COLO668 (cell line): ENCODE results near the gene CARD10.
A peak's percentile ranks its signal among the peaks of the same experiment; 100 is the strongest.

Source experiments
- DNase-seq: peaks from one replicate; lab custom pipeline; 2025; ENCODE audit not compliant: unreplicated experiment; lab: John Stamatoyannopoulos, UW

CARD10 gene, protein sequence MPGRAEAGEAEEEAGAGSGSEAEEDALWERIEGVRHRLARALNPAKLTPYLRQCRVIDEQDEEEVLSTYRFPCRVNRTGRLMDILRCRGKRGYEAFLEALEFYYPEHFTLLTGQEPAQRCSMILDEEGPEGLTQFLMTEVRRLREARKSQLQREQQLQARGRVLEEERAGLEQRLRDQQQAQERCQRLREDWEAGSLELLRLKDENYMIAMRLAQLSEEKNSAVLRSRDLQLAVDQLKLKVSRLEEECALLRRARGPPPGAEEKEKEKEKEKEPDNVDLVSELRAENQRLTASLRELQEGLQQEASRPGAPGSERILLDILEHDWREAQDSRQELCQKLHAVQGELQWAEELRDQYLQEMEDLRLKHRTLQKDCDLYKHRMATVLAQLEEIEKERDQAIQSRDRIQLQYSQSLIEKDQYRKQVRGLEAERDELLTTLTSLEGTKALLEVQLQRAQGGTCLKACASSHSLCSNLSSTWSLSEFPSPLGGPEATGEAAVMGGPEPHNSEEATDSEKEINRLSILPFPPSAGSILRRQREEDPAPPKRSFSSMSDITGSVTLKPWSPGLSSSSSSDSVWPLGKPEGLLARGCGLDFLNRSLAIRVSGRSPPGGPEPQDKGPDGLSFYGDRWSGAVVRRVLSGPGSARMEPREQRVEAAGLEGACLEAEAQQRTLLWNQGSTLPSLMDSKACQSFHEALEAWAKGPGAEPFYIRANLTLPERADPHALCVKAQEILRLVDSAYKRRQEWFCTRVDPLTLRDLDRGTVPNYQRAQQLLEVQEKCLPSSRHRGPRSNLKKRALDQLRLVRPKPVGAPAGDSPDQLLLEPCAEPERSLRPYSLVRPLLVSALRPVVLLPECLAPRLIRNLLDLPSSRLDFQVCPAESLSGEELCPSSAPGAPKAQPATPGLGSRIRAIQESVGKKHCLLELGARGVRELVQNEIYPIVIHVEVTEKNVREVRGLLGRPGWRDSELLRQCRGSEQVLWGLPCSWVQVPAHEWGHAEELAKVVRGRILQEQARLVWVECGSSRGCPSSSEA

DNA sequence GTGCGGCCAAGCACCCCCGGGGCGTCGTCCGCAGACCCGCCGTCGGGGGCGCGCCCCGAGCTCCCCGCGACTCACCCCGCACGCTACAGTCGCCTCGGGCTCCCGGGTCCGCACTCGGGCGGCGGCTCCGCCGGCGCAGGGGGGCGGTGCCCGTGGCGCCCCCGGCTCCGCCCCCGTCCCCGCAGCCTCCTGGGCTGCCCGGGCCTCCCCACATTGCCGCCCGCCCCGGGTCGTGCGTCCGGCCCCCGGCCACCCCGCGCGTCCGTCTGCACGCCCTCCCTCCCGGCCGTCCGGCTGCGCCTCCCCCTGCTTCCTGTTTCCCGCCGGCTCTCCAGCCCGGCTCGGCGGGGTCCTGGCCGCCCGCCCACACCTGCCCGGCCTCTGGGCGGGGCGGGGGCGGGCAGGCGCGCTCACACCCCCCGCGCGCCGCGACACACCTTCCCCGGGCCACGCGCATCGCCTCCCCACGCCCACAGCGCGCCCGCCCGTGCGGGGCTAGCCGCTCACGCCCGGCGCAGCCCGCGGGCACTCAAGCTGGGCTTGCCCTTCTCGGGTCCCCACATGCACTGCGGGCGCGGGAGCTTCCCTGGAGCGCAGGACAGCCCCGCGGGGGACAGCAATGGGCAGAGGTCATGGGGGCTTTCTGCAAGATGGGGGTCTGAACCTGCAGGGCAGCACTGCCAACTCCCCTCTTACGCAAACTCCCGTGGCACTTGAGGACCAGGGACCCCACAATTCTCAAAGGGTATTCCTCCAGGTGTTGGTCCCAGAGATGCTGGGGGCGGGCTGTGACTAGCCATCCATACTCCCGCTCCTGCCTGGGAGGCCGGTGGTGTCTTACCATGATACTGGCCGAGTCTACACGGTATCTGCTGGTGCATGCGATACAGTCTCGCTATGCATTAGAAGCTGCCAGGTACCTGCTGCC is at the start of gene CARD10:
Gene CARD10 (minus strand): TSS at position 148 of the 928 bp plus-strand sequence. CDS start 215 bp downstream, outside the sequence.
- DNase-seq: peak; percentile 65

DNA sequence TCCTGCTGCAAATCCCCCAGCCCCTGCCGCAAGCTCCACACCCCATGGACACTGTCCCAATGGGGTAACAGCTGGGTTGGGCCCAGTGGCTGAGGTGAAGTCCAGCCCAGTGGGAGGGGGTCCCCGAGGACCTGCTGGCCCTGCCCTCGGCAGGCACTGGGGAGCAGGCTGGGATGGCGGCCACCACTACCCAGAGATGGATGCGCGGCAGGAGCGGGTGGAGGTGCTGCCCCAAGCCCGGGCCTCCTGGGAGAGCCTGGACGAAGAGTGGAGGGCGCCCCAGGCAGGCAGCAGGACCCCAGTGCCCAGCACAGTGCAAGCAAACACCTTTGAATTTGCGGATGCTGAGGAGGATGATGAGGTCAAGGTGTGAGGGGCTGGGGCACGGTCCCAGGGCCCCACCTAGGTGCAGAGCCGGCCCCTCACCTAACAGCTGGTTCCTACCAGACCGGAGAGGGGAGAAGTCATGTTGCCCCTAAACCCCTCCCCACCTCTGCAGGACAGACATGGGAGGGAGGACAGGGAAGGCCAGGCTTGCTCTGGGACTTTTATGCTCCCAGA is 49.3 kb upstream of the CARD10 start:
- no peak for DNase-seq

DNA sequence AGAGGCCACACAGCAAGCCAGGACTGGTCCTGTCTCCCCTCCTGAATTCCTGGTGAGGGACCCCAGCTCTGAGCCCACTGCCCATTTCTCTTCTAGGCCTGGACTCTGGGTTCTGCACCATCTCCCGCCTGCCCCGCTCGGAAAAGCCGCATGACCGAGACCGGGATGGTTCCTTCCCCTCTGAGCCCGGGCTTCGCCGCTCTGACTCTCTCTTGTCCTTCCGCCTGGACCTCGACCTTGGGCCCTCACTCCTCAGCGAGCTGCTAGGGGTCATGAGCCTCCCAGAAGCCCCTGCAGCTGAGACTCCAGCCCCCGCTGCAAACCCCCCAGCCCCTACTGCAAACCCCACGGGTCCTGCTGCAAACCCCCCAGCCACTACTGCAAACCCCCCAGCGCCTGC is 48.8 kb upstream of the CARD10 start:
- DNase-seq: no peak

DNA sequence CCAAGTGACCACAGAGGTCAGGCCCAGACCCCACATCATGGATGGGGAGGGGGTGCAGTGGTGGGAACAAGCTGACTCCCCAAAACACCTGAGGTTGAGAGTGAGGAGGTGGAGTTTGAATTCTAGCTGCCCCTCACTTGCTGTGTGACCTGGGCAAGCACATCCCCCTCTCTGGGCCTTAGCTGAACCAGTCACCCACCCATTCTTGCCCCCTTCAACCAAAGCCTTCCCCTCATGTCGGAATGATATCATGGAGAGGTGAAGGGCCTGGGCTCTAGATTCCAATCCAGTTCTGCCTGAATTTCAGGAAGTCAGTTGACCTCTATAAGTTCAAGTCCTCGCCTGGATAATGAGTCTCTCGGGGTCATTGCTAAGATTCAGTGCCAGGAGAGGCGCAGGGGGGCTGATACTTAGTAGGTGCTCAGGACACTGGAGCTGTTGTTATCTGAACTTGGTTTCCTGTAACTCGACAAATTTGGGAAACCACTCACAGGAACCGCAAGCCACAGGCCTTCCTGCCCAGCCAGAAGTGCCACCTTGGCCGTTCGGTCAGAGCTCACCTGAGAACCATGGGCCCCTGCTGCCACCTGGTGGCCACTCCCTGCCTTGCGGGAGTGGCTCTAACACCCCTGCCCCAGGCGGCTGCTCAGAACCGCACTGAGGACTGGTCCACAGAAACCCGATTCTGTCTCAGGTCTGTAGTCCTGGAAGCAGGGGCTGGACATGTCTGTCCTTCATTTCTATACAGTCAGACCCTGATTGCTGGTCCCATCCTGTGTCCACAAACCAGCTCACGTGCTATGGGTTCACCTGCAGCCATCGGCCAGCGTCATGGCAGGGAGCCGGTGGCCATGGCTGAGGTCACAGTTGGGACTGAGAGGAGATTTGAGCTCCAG is 47.9 kb upstream of the CARD10 start:
- peak; percentile 84 for DNase-seq

DNA sequence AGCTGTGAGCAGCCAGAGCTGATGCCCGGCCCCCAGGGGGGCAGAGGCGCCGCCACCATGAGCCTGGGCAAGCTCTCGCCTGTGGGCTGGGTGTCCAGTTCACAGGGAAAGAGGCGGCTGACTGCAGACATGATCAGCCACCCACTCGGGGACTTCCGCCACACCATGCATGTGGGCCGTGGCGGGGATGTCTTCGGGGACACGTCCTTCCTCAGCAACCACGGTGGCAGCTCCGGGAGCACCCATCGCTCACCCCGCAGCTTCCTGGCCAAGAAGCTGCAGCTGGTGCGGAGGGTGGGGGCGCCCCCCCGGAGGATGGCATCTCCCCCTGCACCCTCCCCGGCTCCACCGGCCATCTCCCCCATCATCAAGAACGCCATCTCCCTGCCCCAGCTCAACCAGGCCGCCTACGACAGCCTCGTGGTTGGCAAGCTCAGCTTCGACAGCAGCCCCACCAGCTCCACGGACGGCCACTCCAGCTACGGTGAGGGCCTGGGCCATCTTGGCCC is 47.2 kb upstream of the CARD10 start:
- no peak for DNase-seq

DNA sequence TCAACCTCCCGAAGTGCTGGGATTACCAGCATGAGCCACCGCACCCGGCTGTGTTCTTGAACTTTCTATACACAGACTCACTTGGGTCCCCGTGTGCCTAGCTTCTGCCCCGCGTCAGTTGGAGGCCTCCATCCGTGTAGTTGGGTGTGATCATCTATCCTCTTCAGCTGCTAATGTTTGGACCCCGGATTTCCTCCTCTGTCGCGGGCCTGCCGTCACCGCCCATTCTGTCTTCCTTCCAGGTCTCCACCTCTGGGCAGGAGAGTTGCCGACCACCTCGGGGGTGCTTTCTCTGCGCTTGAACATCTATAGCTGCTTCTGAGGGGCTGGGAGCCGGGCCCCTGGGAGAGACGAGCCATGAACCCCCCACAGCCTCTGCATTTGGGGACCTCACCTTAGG is 46.6 kb upstream of the CARD10 start:
- no peak for DNase-seq

DNA sequence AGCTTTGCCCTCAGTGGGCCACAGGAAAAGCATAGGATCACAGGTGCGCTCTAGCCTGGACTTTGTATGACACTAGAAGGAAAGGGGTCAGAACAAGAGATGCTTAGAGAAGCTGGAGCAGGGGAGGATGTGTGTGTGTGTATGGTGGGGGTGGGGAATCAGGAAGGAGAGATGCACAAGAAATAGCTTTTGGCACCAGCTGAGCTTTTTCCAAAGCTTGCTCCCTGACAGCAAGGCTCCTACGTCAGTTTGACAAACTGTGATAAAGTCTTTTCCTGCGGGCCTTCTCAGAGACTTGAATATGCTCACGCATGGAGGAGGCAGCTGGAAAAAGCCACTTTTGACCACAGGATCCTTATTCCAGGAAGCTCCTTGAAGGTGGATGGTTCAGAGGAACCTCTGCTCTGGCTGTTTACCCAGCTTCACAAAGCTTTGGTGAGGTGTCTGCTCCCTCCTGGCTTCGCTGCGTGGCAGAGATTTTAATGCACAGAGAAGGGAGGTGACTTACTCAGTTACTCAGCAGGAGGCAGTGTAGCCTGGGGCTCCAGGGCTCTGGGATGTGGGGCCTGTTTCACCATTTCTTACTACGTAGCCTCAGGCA is 45.0 kb upstream of the CARD10 start:
- no peak for DNase-seq

DNA sequence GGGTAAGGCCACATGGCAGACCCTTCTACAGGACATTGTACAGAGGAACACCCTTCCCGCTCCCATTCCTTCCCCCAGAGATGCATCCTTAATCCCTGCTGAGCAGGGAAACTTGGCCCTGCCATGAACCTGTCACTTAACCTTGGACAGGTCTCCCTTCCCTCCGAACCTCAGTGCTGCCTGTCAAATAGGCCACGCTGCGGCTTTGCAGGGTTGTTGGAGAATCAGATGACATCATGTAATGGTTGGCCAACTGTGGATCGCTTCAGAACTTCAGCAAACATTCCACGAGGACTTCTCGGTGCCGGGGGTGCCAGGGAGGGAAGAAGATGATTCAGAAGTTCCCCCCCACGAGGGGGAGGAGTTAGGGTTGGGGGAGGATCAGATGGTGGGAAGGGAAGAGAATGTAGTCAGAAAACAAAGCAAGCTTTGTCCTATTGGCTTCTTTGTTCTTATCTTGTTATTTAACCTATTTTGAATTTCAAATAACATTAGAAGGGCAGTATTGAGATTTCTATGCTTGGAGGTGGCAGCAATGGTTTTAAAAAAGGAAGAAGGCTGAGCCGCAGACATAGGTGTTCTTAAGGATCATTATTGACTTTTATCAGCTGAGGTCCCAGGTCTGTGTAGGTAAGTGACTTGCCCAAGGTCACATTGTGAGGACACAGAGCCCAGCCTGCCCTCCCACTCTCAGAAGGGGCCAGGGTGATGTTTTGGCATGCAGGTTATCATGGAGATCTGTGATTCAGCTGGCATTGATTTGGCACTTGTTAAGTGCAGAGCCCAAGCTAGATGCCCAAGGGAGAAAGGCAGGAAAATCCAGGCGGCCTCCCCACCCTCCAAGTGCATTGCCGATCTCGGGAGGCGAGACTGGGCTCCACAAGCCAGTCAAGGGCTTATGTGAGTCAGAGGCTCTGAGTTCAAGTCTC is 44.2 kb upstream of the CARD10 start:
- DNase-seq: no peak

DNA sequence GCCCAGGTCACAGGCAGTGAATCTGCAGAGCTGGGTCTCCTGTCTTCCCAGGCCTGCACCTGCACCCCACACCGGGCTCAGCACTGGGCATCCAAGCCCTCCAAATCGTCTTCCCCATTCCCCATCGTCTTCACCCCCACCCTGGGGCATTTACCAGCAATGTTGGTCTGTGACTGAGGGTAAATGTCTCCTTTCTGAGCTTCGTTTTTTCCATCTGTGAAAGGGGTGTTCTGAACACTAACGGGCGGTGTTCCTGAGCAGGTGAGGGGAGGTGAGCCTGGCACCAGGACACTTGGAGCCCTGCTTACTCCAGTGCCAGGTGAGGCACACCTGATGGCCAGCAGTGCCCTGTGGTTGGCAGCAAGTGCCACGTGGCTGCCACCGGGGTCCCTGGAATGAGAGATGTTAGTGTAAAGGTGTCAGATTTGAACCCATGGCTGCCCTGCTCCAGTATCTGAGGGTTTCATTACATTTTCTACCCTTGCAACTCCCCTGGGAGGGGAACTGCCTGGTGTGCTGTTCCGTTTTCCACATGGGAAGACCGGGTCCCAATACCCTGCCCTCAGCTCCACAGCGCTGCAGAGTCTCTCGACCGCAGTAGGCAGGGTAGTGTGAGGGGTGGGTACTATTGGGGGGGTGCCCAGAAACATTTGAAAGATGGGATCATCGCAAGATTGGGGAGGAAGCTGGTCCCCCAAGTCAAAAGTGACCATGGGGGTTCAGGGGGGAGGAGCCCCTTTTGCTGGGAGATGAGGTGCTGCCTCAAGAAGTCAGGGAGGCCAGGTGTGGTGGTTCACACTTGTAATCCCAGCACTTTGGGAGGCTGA is 43.0 kb upstream of the CARD10 start:
- no peak for DNase-seq

DNA sequence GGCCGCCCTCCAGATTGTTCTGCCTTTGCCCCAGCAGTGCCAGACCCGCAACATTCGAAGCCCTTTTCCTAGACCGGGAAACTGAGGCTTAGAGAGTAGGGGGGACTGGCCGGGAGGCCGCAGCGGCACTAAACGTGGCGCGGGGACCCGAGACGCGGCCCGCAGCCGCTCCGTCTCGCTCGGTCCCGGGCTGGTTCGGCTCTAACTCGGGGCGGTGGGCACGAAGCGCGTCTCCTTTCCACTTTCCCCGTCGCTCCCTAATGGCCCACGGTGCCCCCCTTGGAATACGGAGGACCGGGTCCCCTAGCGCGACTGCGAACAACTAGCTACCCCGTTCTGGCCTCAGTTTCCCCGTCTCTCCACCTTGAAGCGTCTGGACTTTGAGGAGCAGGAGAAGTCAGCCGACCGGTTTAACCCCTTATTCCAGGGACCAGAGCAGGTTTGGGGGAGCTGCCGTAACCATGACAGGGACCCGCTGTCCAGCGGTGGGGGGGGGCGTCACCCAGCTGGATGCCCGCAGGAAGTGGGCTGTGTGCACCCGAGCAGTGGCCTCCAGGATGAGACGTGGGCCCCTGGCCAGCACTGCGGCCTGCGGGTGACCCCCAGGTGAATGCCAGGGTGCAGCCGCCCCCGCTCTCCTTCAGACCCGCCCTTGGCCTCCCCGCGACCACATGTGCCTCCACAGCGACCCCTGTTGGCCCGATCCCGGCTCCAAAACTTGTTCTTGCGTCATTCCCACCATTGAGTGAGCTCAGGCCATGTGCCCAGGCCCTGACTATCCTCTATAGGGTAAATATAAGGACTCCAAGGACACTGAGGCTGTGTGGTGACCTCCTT is 42.2 kb upstream of the CARD10 start:
- DNase-seq: peak; percentile 59

DNA sequence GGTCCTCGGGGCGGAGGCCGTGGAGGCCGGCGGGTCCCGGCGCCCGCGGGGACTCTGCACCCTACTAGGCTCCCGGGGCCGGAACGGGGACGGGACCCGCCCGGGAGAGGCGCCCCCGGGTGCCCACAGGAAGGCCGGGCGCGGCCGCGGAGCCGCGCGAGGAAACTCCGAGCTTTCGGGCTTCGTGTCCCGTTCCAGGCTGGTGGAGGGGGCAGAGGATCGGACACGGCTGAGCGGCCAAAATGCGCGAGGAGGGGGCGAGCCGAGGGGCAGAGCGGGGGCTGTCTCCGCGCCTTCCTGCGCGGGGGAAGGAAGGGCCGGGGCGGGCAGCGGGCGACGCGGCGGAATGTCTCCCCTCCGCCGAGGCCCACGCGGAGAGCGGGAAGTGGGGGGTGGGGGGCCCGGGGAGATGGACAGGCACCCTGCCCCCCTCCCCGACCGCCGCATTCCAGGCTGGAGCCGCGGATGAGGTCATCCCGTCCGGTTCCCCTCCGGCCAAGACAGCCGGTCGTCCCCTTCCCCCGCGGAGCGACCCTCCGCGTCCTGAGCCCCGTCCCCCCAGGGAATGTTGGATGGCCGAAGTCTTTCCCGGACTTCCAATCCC is 41.5 kb upstream of the CARD10 start:
- DNase-seq: no peak

DNA sequence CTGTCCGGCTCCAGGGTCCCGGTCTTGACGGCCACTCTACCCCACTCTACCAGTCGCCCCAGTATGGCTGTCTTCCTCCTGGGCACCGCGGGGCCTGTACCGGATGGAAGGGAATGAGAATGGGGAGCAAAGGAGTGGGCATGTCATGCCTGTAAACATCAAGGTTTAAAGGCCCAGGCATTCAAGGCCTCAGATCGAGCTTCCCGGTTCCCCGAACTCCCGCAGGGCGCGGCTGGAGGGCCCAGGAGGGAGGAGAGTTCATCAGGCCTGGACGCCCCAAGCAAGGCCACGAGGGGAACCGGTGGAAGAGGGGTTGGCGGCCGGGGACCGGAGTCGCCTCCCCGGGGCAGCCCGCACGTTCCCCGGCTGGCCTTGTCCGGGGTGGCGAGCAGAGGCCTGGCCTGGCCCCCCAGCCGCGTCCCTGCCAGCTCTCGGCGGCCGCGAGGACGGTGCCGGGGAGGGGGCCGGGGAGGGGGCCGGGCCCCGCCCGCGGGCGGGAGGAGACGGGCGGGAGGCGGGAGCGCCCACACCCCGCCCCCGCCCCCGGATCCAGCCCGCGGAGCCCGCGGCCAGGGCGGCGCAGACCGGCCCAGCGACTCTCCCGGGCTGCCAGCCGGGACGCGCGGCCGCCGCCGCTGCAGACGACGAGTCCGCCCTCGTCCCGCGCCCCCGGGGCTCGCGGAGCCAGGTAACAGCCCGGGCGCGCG is 40.8 kb upstream of the CARD10 start, which contains the start of gene CDC42EP1:
Gene CDC42EP1 (plus strand): TSS at position 580 of the 707 bp plus-strand sequence. CDS start 5,870 bp downstream, outside the sequence.
- DNase-seq: peak; percentile 33

DNA sequence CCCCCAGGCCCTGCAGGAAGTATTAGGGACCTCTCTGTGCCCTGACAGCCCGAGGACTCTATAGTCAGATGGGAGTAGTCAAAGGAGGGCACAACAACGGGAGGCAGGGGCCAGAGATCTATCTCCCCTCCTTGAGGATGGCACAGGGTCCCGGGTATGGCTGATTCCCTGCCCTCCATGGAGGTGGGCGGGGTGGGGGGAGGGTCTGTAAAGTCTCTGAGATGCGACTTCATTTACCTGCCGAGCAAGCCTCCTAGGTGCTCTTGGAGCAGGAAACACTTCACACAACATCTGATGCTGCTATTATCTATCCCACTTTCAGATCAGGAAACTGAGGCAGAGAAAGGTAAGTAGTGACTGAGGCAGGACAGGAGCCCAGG is 40.3 kb upstream of the CARD10 start:
- no peak for DNase-seq

DNA sequence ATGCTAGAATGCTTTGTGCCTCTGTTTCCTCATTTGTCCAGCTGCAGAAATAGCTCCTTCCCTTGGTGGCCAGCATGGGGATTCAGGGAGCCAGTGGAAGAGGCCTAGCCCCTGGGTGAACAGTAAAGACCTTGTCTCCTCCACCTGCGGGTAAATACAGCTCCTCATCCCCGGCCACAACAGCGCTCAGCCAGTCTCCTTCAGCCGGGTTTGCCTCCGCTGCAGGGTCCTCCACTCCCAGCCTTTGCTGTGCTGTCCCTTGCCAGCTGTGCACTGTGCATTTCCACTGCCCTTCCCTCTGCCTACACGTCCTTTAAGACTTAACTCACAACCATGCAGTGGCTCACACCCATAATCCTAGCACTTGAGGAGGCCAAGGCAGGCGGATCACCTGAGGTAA is 39.6 kb upstream of the CARD10 start:
- no peak for DNase-seq
